A549 (cell line): ENCODE results near the gene UBE3C.

Experiments used
- CTCF ChIP-seq: fragments of >200 bp; sonication (Bioruptor Twin); formaldehyde crosslinking; IDR thresholded peaks from 3 replicates; pipeline ENCODE4 v1.5.1; 2016
- EP300 ChIP-seq, 2 experiments: fragments of >200 bp; sonication (Bioruptor Twin); formaldehyde crosslinking; IDR thresholded peaks; 2 replicates in 1 of 2; 3 replicates in 1 of 2; pipeline ENCODE4 v1.6.1; 2016 to 2017
- MAFK ChIP-seq: fragments of 450-650 bp; IDR thresholded peaks from 2 replicates; pipeline ENCODE4 v1.6.1; 2014; ENCODE audit not compliant: partially characterized antibody
- RCOR1 ChIP-seq: fragments of 150-350 bp; IDR thresholded peaks from 2 replicates; pipeline ENCODE4 v1.6.1; 2014; ENCODE audit warnings: antibody characterized with exemption, low read length, low read depth
- REST ChIP-seq: fragments of 200-600 bp; sonication (generic); IDR thresholded peaks from 2 replicates; pipeline ENCODE4 v1.6.1; 2016; ENCODE audit warnings: antibody characterized with exemption, mild to moderate bottlenecking, moderate library complexity

GRCh38 chr7:157111311-157111710 lies 27.4 kb upstream of the UBE3C start:
- no peak for TF ChIP-seq RCOR1
- TF ChIP-seq EP300 (IDR thresholded peaks at IDR 0.05): no peak
- TF ChIP-seq MAFK: no peak
- TF ChIP-seq CTCF: no peak
- TF ChIP-seq REST: no peak
